ENCODE data around the gene RETNLB.

DNA sequence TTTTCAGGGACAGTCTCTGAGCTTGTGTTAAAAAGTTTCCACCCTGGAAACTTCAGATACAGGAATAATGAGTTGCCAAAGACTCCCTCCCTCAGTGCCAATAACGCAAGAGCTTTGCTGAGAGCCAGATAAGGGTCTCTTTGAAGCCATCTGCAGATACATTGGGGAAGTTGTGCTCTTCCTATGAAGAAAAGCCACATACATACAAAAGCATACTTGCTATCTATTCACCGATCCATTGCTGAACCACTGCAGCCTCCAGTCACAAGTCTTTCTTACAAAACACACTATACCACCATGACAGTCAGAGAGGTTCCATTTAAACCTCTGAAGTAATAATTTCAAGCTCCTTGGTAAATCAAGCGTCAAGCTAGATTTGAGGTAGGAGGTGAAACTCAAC, 10.0 kb upstream of the RETNLB start:
- TF ChIP-seq POLR2A (IDR thresholded peaks at IDR 0.05): no peak
- TF ChIP-seq, protein P1, sequence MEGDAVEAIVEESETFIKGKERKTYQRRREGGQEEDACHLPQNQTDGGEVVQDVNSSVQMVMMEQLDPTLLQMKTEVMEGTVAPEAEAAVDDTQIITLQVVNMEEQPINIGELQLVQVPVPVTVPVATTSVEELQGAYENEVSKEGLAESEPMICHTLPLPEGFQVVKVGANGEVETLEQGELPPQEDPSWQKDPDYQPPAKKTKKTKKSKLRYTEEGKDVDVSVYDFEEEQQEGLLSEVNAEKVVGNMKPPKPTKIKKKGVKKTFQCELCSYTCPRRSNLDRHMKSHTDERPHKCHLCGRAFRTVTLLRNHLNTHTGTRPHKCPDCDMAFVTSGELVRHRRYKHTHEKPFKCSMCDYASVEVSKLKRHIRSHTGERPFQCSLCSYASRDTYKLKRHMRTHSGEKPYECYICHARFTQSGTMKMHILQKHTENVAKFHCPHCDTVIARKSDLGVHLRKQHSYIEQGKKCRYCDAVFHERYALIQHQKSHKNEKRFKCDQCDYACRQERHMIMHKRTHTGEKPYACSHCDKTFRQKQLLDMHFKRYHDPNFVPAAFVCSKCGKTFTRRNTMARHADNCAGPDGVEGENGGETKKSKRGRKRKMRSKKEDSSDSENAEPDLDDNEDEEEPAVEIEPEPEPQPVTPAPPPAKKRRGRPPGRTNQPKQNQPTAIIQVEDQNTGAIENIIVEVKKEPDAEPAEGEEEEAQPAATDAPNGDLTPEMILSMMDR (IDR thresholded peaks at IDR 0.05): no peak

Data from prostate gland (tissue), 2 donors.